LNCaP clone FGC (cell line): ENCODE data around the gene AVPR2.
A peak's percentile ranks its signal among the peaks of the same experiment; 100 is the strongest.

Experiments used
- DNase-seq: peaks from one replicate; pipeline ENCODE4 v3.0.0-alpha.2; 2011; ENCODE audit warnings: low read depth
- H3K4me3 ChIP-seq: 2 replicates; pipeline ENCODE4 v1.5.1; 2011; ENCODE audit warnings: mild to moderate bottlenecking, low read depth, low read length, control low read depth
- CTCF ChIP-seq: IDR thresholded peaks from 2 replicates; pipeline ENCODE4 v1.5.1; 2012; ENCODE audit warnings: mild to moderate bottlenecking; ENCODE audit not compliant: control insufficient read depth, insufficient read depth; ENCODE audit errors: extremely low read depth

The AVPR2 gene

DNA sequence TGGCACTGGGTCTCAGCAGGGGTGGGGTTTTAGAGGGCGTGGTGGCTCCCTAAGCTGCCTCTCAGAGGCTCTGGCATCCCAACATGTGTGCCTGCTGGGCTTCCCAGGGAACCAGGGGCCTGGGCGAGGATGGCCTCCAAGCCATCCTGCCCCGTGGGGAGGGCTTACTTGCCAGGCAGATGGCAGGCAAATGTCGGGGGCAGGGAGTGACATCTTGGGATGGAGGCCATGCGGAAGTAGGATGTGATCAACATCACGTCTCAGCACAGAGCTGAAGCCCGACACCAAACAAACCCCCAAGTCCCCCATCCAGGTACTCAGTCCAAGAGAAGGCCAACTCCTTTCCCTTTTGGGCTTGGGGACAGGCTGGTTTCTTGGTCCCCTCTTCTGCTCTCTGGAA, 23.2 kb upstream of the AVPR2 start:
- H3K4me3 ChIP-seq, result no peak overlapping the region
- no peak for TF ChIP-seq CTCF
- DNase-seq, result no peak

- DNase-seq, result no peak
- no peak overlapping the region for H3K4me3 ChIP-seq
- TF ChIP-seq CTCF, result no peak
Measured at GRCh38 chrX:153882086-153882498, 22.4 kb upstream of the AVPR2 start.

- DNase-seq, result no peak
- no peak for TF ChIP-seq CTCF
- H3K4me3 ChIP-seq, result no peak overlapping the region
Measured at GRCh38 chrX:153882557-153882956, 21.9 kb upstream of the AVPR2 start.

DNA sequence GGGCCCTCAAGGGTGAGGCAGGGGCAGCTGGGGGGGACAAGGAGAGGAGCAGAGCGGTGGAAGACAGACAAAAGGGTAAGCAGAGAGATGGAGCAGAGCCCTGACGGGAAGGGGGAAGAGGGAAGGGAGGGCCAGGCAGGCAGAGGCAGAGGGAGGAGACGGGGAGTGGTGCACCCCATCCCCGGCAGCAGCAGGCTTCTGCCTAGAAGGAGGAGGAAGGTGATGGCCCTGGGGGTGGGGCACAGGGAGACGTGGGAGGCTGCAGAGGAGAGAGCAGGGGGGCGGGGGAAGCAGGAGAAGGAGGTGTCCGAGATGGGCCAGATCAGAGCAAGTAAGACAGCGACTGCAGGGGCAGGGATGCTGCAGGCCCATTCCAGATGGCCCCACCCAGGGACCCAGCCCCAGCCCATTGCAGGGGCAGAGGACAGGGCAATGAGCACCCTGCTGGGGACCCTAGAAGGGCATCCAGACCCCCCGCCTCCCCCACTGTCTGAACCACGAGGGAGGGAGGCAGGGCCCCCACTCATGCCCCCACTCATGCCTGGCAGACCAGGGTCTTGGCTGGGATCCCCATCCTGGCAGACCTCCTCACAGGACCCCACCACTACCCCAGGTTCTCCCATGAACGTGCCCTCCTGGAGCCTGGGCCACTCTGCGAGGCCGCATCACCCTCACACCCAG, 21.2 kb upstream of the AVPR2 start:
- TF ChIP-seq CTCF, result no peak
- no peak for DNase-seq

GRCh38 chrX:153884136-153884535, 20.3 kb upstream of the AVPR2 start:
- no peak for TF ChIP-seq CTCF
- H3K4me3 ChIP-seq, result no peak overlapping the region
- no peak for DNase-seq

More for the DNA sequence above, 21.2 kb upstream of the AVPR2 start:
- no peak overlapping the region for H3K4me3 ChIP-seq

DNA sequence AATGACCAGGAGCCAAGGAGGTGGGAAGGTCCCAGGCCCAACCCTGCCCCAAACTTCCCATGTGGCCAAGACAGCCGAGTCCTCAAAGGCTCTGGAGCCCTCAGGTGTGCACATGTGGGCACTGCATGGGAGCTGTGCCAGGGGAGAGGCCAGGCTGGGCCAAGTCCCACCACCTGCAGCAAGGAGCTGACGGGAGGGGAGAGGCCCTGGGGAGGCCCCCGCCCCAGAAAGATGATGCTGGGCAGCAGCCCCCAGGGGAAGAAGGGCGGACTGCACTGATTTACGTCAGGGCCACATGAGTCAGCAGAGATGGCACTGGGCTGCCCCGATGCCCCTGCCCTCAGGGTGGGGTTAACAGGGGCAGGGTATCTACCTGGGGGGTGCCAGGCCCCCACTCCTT, 19.9 kb upstream of the AVPR2 start:
- H3K4me3 ChIP-seq, result no peak overlapping the region
- DNase-seq, result no peak
- TF ChIP-seq CTCF, result peak; percentile 34; the same call in 1 of the 2 replicates

DNA sequence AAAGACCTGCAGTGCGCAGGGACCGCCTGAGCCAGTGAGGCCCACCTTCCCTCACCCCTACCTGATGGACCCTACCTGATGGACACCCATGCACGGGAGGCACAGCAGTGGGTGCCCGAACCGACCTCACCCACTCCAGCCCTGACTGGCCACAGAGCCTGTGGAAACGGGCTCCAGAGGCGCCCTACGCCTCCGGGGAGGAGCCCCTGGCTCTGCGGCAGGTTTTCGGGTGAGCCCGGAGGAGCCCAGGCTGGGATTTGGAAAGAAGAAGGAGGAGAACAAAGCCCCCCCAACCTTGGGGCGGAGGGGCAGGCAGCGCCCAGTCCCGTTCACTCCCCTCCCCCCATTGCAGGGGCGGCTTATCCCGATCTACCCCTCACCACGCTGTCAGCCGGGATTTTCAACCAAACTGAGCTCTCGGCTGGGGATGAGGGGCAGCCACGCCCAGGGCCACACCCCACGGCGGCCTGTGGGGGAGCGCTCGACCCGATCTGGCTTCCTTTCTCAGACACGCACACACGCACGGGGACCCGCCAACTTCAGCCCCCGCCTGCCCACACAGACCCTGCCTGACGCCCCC, 19.2 kb upstream of the AVPR2 start:
- no peak overlapping the region for H3K4me3 ChIP-seq
- TF ChIP-seq CTCF, result no peak
- no peak for DNase-seq
